Measurements from ENCODE around the gene GFI1.
A peak's percentile ranks its signal among the peaks of the same experiment; 100 is the strongest.

The GFI1 gene

DNA sequence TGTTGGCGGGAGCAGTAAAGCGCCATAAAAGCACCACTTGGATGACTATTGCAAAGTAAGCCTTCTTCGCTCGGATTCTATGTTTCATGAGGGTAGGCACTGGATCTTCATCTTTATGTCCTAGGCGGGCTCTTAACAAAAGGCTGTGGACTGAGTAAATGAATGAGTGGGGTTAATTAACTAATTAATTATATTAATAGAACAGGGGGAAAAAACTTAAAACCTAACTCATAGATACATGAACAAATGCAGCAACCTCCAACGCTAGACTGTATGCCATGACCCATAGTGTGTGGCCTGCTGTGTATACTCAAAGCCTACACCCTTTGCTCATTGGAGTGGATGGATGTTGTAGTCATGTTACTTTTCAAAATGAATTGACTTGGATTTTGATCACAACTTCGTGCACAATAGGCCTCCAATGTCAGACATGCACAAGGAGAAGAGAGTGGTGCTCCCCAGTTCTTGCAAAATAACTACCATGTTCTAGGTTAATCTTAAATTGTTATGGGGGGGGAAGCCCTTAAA lies 417 bp upstream of the GFI1 start:
- DNase-seq, result no peak

GRCh38 chr1:92485381-92486250 lies 1.1 kb downstream of the GFI1 start:
- peak; percentile 94 for DNase-seq

- peak; percentile 83 for DNase-seq
Measured at GRCh38 chr1:92484472-92485380, 2.0 kb downstream of the GFI1 start.

GRCh38 chr1:92483610-92484471 lies 2.9 kb downstream of the GFI1 start:
- peak; percentile 81 for DNase-seq

GRCh38 chr1:92482665-92483609 lies 3.8 kb downstream of the GFI1 start:
- DNase-seq, result peak; percentile 54

DNA sequence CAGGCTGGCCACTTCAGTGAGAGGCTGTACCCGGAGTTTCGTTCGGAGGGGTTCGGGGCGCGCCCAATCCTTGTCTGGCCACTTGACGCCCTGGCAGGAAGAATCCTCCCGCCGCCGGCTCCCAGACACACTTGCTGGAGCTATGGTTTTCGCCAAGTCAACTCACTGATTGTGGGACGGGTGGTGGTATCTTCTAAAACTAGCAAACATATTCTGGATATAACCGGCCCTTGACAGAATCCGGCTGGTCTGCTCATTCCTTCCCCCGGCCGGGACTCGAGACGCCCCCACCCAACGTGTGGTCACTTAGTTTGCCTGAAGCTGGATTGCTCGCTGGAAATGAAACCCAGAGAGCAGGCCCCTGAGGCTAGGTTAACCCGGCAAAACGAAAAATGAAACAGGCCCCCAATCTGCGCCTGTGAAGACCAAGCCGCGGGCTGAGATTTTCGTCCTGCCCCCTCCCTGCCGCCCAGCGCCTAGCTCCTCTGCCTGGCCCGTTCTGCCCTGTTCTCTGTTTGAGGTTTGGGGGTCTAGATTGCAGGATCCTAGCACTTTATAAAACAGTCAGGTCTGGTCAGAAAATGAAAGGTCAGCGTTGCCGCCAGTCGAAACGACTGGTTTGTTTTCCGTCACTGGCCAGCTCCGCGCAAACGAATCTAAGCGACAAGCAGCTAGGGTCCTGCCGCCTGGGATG lies 4.6 kb downstream of the GFI1 start:
- DNase-seq, result no peak

DNA sequence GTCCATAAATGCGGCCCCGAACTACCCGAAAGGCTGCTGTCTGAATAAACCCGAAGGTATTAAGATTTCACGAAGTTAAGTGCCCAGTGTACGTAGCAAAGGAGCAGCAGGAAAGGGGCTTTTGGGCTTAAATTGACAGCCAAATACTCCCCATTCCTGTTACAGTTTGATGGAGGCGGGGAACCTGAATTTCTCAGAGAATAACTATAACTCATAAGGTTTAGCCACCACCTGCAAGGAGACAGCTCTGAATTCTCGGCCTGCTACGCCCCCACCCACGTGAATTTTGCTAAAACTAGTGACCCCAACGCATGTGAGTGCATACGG lies 5.2 kb downstream of the GFI1 start:
- DNase-seq, result no peak

DNA sequence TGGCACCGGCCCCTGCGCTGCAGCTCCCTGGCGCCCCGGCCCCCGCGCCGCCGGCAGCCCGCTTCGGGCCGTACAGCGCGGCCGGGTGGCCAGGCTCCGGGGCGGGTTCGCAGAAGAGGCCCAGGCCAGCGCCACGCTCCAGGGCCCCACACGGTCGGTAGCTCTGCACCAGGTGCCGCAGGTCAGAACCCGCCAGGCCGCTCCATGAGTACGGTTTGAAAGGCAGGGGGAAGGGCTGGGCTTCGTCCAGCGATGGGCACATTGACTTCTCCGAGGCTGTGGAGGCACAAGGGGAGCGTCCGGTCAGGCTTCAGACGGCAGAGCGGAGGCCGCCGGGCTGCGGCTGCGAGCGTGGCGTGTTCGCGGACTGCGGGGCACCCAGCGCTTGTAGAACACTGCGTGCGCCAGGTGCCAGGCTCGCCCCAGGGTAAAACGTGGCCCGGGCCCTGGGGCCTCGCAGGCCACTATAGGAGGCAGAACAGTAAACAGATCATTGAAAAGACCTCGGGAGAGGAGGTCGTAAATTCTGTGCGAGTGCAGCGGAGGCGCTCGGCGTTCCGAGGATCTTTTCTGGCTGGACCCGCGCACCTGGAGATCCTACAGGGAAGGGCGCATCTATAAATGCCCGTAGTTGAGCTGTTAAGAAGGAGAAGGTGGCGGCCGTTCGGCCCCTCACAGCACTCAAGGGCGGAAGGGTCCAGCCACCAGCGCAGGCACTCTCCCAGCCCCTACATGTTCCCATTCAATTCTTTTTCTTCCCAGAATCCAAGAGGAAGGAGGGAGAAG lies 5.7 kb downstream of the GFI1 start:
- no peak for DNase-seq

GRCh38 chr1:92480200-92480812 lies 6.4 kb downstream of the GFI1 start:
- no peak for DNase-seq

- DNase-seq, result no peak
Measured at GRCh38 chr1:92479587-92479986, 7.1 kb downstream of the GFI1 start.

DNA sequence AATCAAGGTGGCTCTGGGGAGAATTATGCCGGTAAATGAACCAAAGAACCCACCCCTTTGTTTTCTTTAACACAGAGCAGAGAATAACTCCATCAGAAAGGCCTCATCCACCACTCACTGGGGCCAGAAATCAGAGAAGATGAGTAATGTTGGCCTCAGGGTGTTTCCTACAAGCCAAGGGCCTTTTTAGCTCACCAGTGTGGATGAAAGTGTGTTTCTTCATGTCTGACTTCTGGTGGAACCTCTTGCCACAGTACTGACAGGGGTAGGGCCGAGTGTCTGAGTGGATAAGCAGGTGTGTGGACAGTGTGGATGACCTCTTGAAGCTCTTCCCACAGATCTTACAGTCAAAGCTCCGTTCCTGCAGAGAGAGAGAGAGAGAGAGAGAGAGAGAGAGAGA lies 8.3 kb downstream of the GFI1 start:
- no peak for DNase-seq

DNA sequence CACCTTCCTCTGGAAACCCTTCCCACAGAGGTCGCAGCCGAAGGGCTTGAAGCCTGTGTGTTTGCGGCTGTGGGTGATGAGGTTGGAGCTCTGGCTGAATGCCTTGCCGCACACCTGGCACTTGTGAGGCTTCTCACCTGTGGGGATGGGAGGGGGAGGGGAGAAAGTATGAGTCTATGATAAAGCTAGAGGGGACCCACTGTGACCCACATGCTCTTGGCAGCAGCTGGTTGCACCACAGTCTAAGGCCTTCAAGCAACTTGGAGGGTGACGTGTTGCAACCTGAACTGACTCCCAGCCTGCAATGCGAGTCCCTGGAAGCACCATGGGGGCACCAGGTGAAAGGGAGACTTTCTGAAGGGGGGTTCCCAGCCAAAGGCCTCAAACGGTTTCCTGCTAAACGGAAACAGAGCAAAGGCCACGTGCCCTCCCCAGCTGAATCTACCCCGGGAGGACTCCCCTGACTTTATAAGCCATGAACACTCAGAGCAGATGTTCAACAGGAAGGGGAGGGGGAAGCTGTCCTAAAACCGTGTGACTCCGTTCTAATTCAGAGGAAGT lies 10.6 kb downstream of the GFI1 start:
- DNase-seq, result peak; percentile 36

GRCh38 chr1:92475029-92475428 lies 11.7 kb downstream of the GFI1 start:
- no peak for DNase-seq

DNA sequence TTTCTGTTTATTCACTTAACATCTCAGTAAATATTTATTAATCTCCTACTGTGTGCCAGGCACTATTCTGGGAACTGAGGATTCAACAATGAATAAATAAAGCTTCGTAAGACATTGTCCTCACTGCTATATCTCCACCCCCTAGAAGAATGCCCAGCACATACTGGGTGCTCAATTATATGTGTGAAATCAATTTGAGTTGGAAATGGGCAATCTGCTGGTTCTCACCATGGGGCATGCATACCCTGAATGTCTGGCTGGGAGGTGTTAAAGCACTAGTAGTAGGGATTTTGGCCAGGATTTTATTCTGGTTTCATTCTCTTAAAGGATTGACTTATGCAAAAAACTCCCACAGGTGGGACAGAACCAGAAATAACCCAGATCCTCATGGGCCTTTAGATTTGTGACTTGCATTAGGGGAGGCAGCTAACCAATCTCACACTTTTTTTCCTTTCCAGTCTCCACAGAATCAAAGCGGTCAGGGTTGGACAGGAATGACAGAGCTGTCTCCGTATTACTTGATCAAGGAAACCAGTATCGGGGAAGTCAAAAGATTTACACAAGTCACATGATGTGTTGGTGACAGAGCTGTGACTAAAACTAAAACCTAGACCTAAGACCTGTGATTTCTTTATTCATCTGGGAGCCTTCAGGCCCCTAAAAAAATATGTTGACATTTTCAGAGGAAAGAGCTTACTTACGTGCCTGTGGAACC lies 12.8 kb downstream of the GFI1 start:
- no peak for DNase-seq

DNA sequence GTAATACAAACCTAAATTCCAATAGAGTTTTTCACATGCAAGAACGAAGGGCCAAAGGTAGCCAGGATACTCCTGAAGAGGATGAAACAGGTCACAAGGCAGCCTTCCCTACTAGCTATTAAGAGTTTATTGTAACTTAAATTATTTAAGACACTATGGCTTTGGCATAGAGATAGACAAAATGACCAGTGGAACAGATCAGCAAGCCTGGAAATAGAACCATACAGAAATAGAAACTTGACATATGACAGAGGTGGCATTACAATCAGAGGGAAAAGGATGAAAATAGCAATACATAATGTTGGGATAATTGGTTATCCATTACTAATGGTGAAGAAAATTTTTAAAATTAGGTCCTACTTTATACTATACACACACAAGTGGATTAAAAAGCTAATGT lies 16.5 kb downstream of the GFI1 start:
- DNase-seq, result no peak

DNA sequence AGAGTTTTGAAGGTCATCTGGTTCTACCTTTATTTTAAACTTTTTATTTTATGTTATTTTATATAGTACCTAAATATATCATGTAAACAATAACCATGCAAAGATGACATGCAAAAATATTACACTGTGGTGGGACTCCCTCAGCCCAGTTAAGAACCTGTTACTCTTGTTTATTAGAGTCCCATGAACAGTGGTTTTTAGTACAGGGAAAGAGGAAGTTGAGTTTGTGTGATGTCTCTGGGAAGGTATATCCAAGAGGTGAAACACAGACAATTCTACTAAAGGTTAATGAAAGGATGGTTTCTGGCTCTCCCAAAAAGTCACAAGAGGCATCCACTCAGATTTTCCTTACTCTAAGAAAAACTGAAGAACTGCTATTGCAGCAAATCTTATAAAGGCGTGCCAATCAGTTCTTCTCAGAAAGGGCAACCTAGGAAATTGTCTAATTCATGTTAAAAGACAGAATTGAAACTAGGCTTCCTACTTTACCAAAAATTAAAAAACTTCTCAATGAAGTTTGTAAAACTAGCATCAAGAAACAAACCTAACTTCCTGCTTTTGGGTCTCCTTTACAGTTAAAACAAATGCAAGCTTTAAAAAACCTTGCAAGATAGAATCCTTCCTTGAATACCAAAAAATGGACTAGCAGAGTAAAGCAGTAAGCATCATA lies 19.9 kb downstream of the GFI1 start:
- no peak for DNase-seq

DNA sequence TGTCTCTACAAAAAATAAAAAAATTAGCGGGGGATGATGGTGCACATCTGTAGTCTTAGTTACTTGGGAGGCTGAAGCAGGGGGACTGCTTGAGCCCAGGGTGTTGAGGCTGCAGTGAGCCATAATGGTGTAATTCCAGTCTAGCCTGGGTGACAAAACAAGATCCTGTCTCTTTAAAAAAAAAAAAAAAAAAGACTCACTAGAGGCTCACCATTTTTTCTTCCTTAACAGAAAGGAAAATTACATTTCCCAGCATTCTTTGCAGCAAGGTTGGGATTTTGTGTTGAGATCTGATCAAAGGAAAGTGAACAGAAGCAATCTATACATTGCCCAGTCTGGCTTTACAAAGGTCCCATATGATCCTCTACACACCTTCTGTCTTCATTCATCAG lies 21.5 kb downstream of the GFI1 start:
- DNase-seq, result no peak
